ENCODE data around the gene MYOZ3. TPM values are rescaled to one million over a fixed set of nuclear protein-coding genes. Genes with fewer than 3 reads are reported as not detected.

MYOZ3 gene
- total RNA-seq, 2 donors from 2014 or later, result not detected

DNA sequence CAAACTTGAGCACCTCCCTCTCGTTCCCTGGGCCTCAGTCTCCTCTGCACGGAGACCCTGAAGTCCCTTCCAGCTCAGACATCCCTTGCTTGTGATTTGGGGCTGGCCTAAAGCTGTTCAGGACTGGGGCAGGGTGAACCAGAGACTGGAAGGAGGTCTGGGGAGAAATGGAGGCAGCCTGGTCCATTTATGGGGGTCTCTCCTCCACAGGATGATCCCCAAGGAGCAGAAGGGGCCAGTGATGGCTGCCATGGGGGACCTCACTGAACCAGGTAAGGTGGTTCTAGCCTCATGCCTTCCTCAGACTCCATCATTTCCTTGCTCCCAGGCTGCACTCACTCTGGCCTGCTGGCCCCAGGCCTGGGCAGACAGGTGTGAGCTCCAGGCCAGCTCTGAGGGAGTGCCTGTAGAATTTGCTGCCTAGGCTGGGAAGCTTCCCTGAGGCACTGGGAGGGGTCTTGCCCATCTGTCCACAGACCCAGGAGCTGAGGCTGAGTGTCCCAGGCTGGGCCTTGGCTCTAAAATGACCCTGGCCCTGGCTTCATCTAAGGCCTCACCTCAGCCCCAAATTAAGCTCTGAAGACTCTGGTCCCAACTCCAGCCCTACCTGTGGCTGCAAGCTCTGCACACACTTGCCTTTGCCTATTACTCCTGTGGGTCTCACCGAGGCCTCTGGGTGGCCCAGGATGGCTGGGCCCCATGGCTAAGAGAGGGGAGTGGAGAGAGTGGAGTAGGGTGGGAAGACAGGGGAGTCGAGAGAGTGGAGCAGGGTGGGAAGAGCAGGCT lies 1.9 kb downstream of the MYOZ3 start:
- no peaks in the 10 kb centered on the region for H3K9me3 ChIP-seq (ENCODE audit: control insufficient read depth, low read length, poor library complexity, severe bottlenecking)
- no peak for DNase-seq
- Mint-ChIP-seq H3K27me3 (peaks cover 28% of the 10 kb centered on the region), H3K36me3 (ENCODE audit: low read depth) (no peaks in the 10 kb centered on the region), H3K27ac (no peak overlapping the region), H3K4me3 (no peak overlapping the region), H3K4me1 (peaks cover under 1% of the 10 kb centered on the region)
- no peak for ATAC-seq

GRCh38 chr5:150663936-150664335 lies 2.9 kb downstream of the MYOZ3 start:
- Mint-ChIP-seq H3K27me3 (peaks cover 28% of the 10 kb centered on the region), H3K27ac (no peak overlapping the region), H3K36me3 (ENCODE audit: low read depth) (no peaks in the 10 kb centered on the region), H3K4me1 (no peaks in the 10 kb centered on the region), H3K4me3 (no peak overlapping the region)
- no peaks in the 10 kb centered on the region for H3K9me3 ChIP-seq (ENCODE audit: control insufficient read depth, low read length, poor library complexity, severe bottlenecking)
- no peak for ATAC-seq
- no peak for DNase-seq

- H3K9me3 ChIP-seq (ENCODE audit: control insufficient read depth, low read length, poor library complexity, severe bottlenecking), result no peaks in the 10 kb centered on the region
- DNase-seq (no peak), ATAC-seq (no peak)
- Mint-ChIP-seq H3K27me3 (peaks cover 30% of the 10 kb centered on the region), H3K36me3 (ENCODE audit: low read depth) (peaks cover 2% of the 10 kb centered on the region), H3K4me1 (no peaks in the 10 kb centered on the region), H3K27ac (no peak overlapping the region), H3K4me3 (no peak overlapping the region)
Observed at GRCh38 chr5:150665044-150665443, 4.0 kb downstream of the MYOZ3 start.

GRCh38 chr5:150670275-150670947 lies 9.4 kb downstream of the MYOZ3 start:
- DNase-seq (no peak), ATAC-seq (no peak)
- Mint-ChIP-seq H3K27ac (no peak overlapping the region), H3K36me3 (ENCODE audit: low read depth) (peaks cover 2% of the 10 kb centered on the region), H3K4me3 (peak overlapping the region; percentile 53), H3K27me3 (peaks cover 16% of the 10 kb centered on the region), H3K4me1 (peaks cover 5% of the 10 kb centered on the region)
- H3K9me3 ChIP-seq (ENCODE audit: control insufficient read depth, low read length, poor library complexity, severe bottlenecking), result no peaks in the 10 kb centered on the region

DNA sequence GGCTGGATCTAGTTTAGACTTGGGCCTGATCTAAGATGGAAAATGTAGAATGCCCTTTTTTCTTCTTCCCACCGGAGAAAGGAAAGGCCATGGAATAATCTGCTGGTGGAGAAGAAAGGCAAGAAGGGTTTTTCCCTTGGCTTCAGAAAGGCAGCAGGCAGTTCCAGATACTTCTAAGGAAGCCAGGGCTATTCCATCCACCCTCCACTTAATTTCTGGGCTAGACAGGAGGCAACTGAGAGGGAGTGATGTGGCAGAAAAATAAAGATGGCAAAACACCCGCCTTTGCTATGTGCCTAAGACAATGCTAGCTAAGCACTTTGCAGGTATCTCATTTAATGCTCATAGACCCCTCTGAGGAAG lies 9.9 kb downstream of the MYOZ3 start:
- ATAC-seq (no peak), DNase-seq (no peak)
- no peaks in the 10 kb centered on the region for H3K9me3 ChIP-seq (ENCODE audit: control insufficient read depth, low read length, poor library complexity, severe bottlenecking)
- H3K27ac Mint-ChIP-seq, result no peak overlapping the region
- H3K36me3 Mint-ChIP-seq (ENCODE audit: low read depth), result peaks cover 2% of the 10 kb centered on the region
- H3K4me3 Mint-ChIP-seq, result peak overlapping the region; percentile 43
- peaks cover 5% of the 10 kb centered on the region for H3K4me1 Mint-ChIP-seq
- H3K27me3 Mint-ChIP-seq, result peaks cover 16% of the 10 kb centered on the region

DNA sequence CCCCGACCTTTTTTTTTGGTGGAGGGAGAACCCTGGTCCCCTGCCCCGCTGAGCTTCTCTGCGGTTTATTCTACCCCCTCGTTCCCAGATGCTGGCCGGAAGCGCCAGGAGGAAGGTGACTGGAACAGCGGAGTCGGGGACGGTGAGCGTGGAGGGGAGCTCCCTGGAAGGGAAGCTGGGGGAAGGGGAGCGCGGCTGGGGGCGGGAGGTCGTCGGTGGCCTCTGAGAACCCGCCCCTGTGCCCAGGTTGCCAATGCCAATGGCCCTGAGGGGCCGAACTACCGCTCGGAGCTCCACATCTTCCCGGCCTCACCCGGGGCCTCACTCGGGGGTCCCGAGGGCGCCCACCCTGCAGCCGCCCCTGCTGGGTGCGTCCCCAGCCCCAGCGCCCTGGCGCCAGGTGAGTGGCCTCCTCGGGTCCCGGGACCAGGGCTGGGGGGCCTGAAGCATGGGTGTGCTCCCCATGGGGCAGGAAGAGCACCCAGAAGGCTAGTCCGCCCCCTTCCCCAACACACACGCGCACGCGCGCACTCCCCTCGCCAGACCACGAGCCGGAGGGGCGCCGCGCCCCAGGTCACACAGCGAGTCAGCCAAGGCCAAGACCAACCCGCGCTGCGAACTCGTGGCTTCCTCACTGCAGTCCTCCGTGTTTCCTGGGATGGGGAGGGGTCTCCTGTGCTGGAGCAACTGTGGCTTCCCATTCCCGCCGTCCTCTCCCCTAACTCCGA lies 10.6 kb downstream of the MYOZ3 start:
- H3K9me3 ChIP-seq (ENCODE audit: control insufficient read depth, low read length, poor library complexity, severe bottlenecking), result no peaks in the 10 kb centered on the region
- ATAC-seq (peak; percentile 50), DNase-seq (no peak)
- H3K27ac Mint-ChIP-seq, result no peak overlapping the region
- peaks cover 2% of the 10 kb centered on the region for H3K36me3 Mint-ChIP-seq (ENCODE audit: low read depth)
- peaks cover 5% of the 10 kb centered on the region for H3K4me1 Mint-ChIP-seq
- peak overlapping the region; percentile 84 for H3K4me3 Mint-ChIP-seq
- peaks cover 16% of the 10 kb centered on the region for H3K27me3 Mint-ChIP-seq

DNA sequence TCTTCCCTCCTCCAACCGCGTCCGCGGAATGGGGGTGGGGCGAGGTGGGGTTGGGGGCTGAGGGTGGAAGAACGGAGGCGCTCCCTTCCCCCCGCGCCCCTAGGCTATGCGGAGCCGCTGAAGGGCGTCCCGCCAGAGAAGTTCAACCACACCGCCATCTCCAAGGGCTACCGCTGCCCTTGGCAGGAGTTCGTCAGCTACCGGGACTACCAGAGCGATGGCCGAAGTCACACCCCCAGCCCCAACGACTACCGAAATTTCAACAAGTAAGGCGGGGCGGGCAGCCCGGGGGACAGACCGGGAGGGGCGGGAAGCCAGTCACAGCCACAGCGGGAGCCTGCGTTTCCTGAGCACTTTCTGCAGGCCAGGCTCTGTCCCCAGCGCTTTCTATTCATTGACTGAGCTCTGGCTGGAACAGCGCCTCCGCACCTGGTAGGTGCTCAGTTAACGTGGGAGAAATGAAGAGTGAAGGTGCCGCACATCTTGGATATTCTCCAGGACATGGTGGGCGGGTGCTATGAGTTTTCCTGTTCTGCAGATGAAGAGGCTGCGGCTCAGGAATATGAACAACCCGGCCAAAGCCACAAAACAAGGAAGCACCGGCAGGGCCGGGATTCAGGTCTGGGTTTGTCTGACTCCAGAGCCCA lies 11.3 kb downstream of the MYOZ3 start:
- ATAC-seq (peak; percentile 76), DNase-seq (no peak)
- no peak overlapping the region for H3K27ac Mint-ChIP-seq
- H3K4me3 Mint-ChIP-seq, result peak overlapping the region; percentile 84
- H3K27me3 Mint-ChIP-seq, result peaks cover 16% of the 10 kb centered on the region
- H3K36me3 Mint-ChIP-seq (ENCODE audit: low read depth), result peaks cover 2% of the 10 kb centered on the region
- no peaks in the 10 kb centered on the region for H3K9me3 ChIP-seq (ENCODE audit: control insufficient read depth, low read length, poor library complexity, severe bottlenecking)
- H3K4me1 Mint-ChIP-seq, result peaks cover 5% of the 10 kb centered on the region

DNA sequence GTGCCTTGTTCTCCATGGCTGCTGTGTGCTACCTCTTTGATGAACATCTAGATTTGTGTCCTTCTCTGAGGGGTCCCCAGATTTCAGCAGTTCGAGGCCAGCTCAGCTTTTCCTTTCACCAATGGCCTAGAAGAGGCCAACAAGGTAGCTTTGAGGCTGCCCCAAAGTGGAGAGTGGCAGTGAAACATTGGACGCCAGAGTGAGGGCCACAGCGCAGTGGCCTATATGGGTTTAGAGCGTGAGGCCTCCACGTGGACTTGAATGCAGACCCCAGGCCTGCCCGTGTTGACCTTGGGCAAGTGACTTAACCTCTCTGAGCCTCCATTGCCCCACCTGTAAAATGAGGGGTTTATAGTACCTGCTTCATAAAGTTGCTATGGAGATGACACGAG lies 11.8 kb downstream of the MYOZ3 start:
- Mint-ChIP-seq H3K36me3 (ENCODE audit: low read depth) (peaks cover 2% of the 10 kb centered on the region), H3K27me3 (peaks cover 16% of the 10 kb centered on the region), H3K4me1 (peaks cover 5% of the 10 kb centered on the region), H3K4me3 (no peak overlapping the region), H3K27ac (no peak overlapping the region)
- ATAC-seq, result no peak
- no peak for DNase-seq
- no peaks in the 10 kb centered on the region for H3K9me3 ChIP-seq (ENCODE audit: control insufficient read depth, low read length, poor library complexity, severe bottlenecking)

GRCh38 chr5:150674341-150674821 lies 13.3 kb downstream of the MYOZ3 start:
- Mint-ChIP-seq H3K36me3 (ENCODE audit: low read depth) (peaks cover 2% of the 10 kb centered on the region), H3K4me1 (peaks cover 5% of the 10 kb centered on the region)
- no peak for DNase-seq

GRCh38 chr5:150675069-150675468 lies 14.0 kb downstream of the MYOZ3 start:
- H3K27me3 Mint-ChIP-seq, result peaks cover 11% of the 10 kb centered on the region
- ATAC-seq, result no peak

More at GRCh38 chr5:150674341-150674821, 13.3 kb downstream of the MYOZ3 start:
- H3K27me3 Mint-ChIP-seq, result peaks cover 16% of the 10 kb centered on the region
- H3K9me3 ChIP-seq (ENCODE audit: control insufficient read depth, low read length, poor library complexity, severe bottlenecking), result no peaks in the 10 kb centered on the region
- ATAC-seq, result no peak
- no peak overlapping the region for H3K4me3 Mint-ChIP-seq
- no peak overlapping the region for H3K27ac Mint-ChIP-seq

GRCh38 chr5:150676578-150676977 lies 15.5 kb downstream of the MYOZ3 start:
- peaks cover 5% of the 10 kb centered on the region for H3K4me1 Mint-ChIP-seq
- no peak overlapping the region for H3K4me3 Mint-ChIP-seq
- peaks cover 3% of the 10 kb centered on the region for H3K36me3 Mint-ChIP-seq (ENCODE audit: low read depth)
- no peaks in the 10 kb centered on the region for H3K27me3 Mint-ChIP-seq
- no peak for DNase-seq
- H3K9me3 ChIP-seq (ENCODE audit: control insufficient read depth, low read length, poor library complexity, severe bottlenecking), result no peaks in the 10 kb centered on the region
- no peak overlapping the region for H3K27ac Mint-ChIP-seq
- no peak for ATAC-seq

More at GRCh38 chr5:150675069-150675468, 14.0 kb downstream of the MYOZ3 start:
- H3K9me3 ChIP-seq (ENCODE audit: control insufficient read depth, low read length, poor library complexity, severe bottlenecking), result no peaks in the 10 kb centered on the region
- no peak overlapping the region for H3K4me3 Mint-ChIP-seq
- H3K27ac Mint-ChIP-seq, result no peak overlapping the region
- peaks cover 5% of the 10 kb centered on the region for H3K4me1 Mint-ChIP-seq
- no peaks in the 10 kb centered on the region for H3K36me3 Mint-ChIP-seq (ENCODE audit: low read depth)
- no peak for DNase-seq

- Mint-ChIP-seq H3K36me3 (ENCODE audit: low read depth) (peaks cover 16% of the 10 kb centered on the region), H3K4me1 (peaks cover 6% of the 10 kb centered on the region), H3K27me3 (no peaks in the 10 kb centered on the region), H3K27ac (no peak overlapping the region), H3K4me3 (no peak overlapping the region)
- no peaks in the 10 kb centered on the region for H3K9me3 ChIP-seq (ENCODE audit: control insufficient read depth, low read length, poor library complexity, severe bottlenecking)
- DNase-seq (no peak), ATAC-seq (no peak)
Observed at GRCh38 chr5:150689120-150689519, 28.1 kb downstream of the MYOZ3 start.

- Mint-ChIP-seq H3K36me3 (ENCODE audit: low read depth) (peaks cover 19% of the 10 kb centered on the region), H3K4me1 (peaks cover 6% of the 10 kb centered on the region), H3K27me3 (no peaks in the 10 kb centered on the region), H3K27ac (no peak overlapping the region), H3K4me3 (no peak overlapping the region)
- H3K9me3 ChIP-seq (ENCODE audit: control insufficient read depth, low read length, poor library complexity, severe bottlenecking), result no peaks in the 10 kb centered on the region
- DNase-seq (no peak), ATAC-seq (no peak)
Observed at GRCh38 chr5:150690760-150691159, 29.7 kb downstream of the MYOZ3 start.

All from T-helper 17 cell (primary cell).